HepG2 (cell line): ENCODE measurements around the gene MORC4. TPM values are rescaled to one million over a fixed set of nuclear protein-coding genes. Genes with fewer than 3 reads are reported as not detected.

Experiments used
- AKAP8 ChIP-seq: sonication (generic); formaldehyde crosslinking; IDR thresholded peaks from 2 replicates; pipeline ENCODE4 v1.5.1; 2020; ENCODE audit warnings: mild to moderate bottlenecking, missing genetic modification reagents
- ATF3 ChIP-seq: sonication (generic); formaldehyde crosslinking; IDR thresholded peaks from 2 replicates; pipeline ENCODE4 v1.4.0; 2020; ENCODE audit warnings: missing genetic modification reagents
- BRD4 ChIP-seq: sonication (generic); formaldehyde crosslinking; IDR thresholded peaks from 2 replicates; pipeline ENCODE4 v1.4.0; 2020; ENCODE audit warnings: missing genetic modification reagents
- FOXM1 ChIP-seq: sonication (generic); formaldehyde crosslinking; IDR thresholded peaks from 2 replicates; pipeline ENCODE4 v1.5.0; 2020; ENCODE audit warnings: missing genetic modification reagents
- HNRNPK ChIP-seq: fragments of 200-400 bp; formaldehyde crosslinking; IDR thresholded peaks from 2 replicates; pipeline ENCODE4 v1.6.1; 2018; ENCODE audit warnings: low read length, low read depth, moderate library complexity, mild to moderate bottlenecking; ENCODE audit not compliant: poor library complexity, severe bottlenecking
- KLF13 ChIP-seq: sonication (generic); formaldehyde crosslinking; IDR thresholded peaks from 2 replicates; pipeline ENCODE4 v1.4.0; 2020; ENCODE audit warnings: mild to moderate bottlenecking, missing genetic modification reagents
- MED8 ChIP-seq: sonication (generic); formaldehyde crosslinking; IDR thresholded peaks from 2 replicates; pipeline ENCODE4 v1.8.1; 2023; ENCODE audit warnings: mild to moderate bottlenecking, missing genetic modification reagents; ENCODE audit not compliant: insufficient replicate concordance
- NAIF1 ChIP-seq: sonication (generic); formaldehyde crosslinking; IDR thresholded peaks from 2 replicates; pipeline ENCODE4 v1.5.0; 2020; ENCODE audit warnings: mild to moderate bottlenecking, missing genetic modification reagents, borderline replicate concordance
- NPAS2 ChIP-seq: sonication (generic); formaldehyde crosslinking; IDR thresholded peaks from 2 replicates; pipeline ENCODE4 v1.8.0; 2022; ENCODE audit warnings: mild to moderate bottlenecking, missing genetic modification reagents, borderline replicate concordance
- NR2C2 ChIP-seq: sonication (generic); formaldehyde crosslinking; IDR thresholded peaks from 2 replicates; pipeline ENCODE4 v1.4.0; 2020; ENCODE audit warnings: missing genetic modification reagents, mild to moderate bottlenecking, moderate library complexity, borderline replicate concordance
- RNF2 ChIP-seq: fragments of 450-650 bp; conservative IDR thresholded peaks from 2 replicates; pipeline ENCODE4 v1.6.1; 2016; ENCODE audit warnings: low read depth
- TGIF2 ChIP-seq: IDR thresholded peaks from 2 replicates; pipeline ENCODE4 v1.6.1; 2016; ENCODE audit warnings: control low read depth, missing compliant biosample characterization
- ZBTB37 ChIP-seq: sonication (generic); formaldehyde crosslinking; IDR thresholded peaks from 2 replicates; pipeline ENCODE4 v1.4.0; 2020; ENCODE audit warnings: mild to moderate bottlenecking, missing genetic modification reagents
- ZKSCAN8 ChIP-seq: IDR thresholded peaks from 2 replicates; pipeline ENCODE4 v1.6.1; 2016; ENCODE audit warnings: borderline replicate concordance, missing genetic modification reagents, missing compliant biosample characterization
- ZMAT5 ChIP-seq: sonication (generic); formaldehyde crosslinking; IDR thresholded peaks from 2 replicates; pipeline ENCODE4 v1.5.0; 2020; ENCODE audit warnings: mild to moderate bottlenecking, low read depth, missing genetic modification reagents, borderline replicate concordance
- ZNF121 ChIP-seq: sonication (generic); formaldehyde crosslinking; IDR thresholded peaks from 2 replicates; pipeline ENCODE4 v1.5.0; 2020; ENCODE audit warnings: mild to moderate bottlenecking, missing genetic modification reagents
- ZNF17 ChIP-seq: sonication (generic); formaldehyde crosslinking; IDR thresholded peaks from 2 replicates; pipeline ENCODE4 v1.5.0; 2020; ENCODE audit warnings: mild to moderate bottlenecking, missing genetic modification reagents
- ZNF3 ChIP-seq: IDR thresholded peaks from 2 replicates; pipeline ENCODE4 v1.7.0; 2017; ENCODE audit warnings: inconsistent platforms
- ZNF451 ChIP-seq: sonication (generic); formaldehyde crosslinking; IDR thresholded peaks from 2 replicates; pipeline ENCODE4 v1.5.0; 2020; ENCODE audit warnings: mild to moderate bottlenecking, missing genetic modification reagents
- ZNF660 ChIP-seq: sonication (generic); formaldehyde crosslinking; IDR thresholded peaks from 2 replicates; pipeline ENCODE4 v1.5.1; 2020; ENCODE audit warnings: mild to moderate bottlenecking, low read depth, missing genetic modification reagents, borderline replicate concordance
- ZNF841 ChIP-seq: sonication (generic); formaldehyde crosslinking; IDR thresholded peaks from 2 replicates; pipeline ENCODE4 v1.8.1; 2023; ENCODE audit warnings: missing genetic modification reagents, borderline replicate concordance
- ZSCAN22 ChIP-seq: sonication (generic); formaldehyde crosslinking; IDR thresholded peaks from 2 replicates; pipeline ENCODE4 v1.4.0; 2020; ENCODE audit warnings: mild to moderate bottlenecking, missing genetic modification reagents
- ZZZ3 ChIP-seq: sonication (generic); formaldehyde crosslinking; IDR thresholded peaks from 2 replicates; pipeline ENCODE4 v1.4.0; 2020; ENCODE audit warnings: missing genetic modification reagents, mild to moderate bottlenecking, borderline replicate concordance
- polyA plus RNA-seq, 8 experiments: library from polyadenylated mRNA; depleted of rRNA in 3 of 8; stranded (reverse) in 7 of 8; unstranded in 1 of 8; fragments of >200 nt; fragmentation: Illumina TruSeq in 4 of 8; extraction: Trizol in 4 of 8; gene quantifications; 2 replicates each; pipeline versions ENCODE4 v1.2.1 to v1.2.3, GENCODE V29; 2011 to 2016; ENCODE audit warnings: low read depth in 4 of 8, missing spikeins in 1 of 8, mixed read lengths in 1 of 8; ENCODE audit not compliant: insufficient read depth in 1 of 8
- total RNA-seq, 5 experiments: library from RNA; depleted of rRNA; stranded (reverse); fragments of >200 nt; fragmentation: Illumina TruSeq; extraction: Trizol; gene quantifications; 2 replicates each; pipeline ENCODE4 v1.2.3, GENCODE V29; 2016; ENCODE audit warnings: low read depth in 1 of 5
- TF ChIP-seq, protein P1 (sequence below): sonication (generic); formaldehyde crosslinking; IDR thresholded peaks from 2 replicates; pipeline ENCODE4 v1.8.0; 2022; ENCODE audit warnings: mild to moderate bottlenecking, missing genetic modification reagents, moderate library complexity
- TF ChIP-seq, protein P2 (sequence below): sonication (generic); formaldehyde crosslinking; IDR thresholded peaks from 2 replicates; pipeline ENCODE4 v1.4.0; 2020; ENCODE audit warnings: missing genetic modification reagents
- TF ChIP-seq, protein P3 (sequence below): sonication (generic); formaldehyde crosslinking; IDR thresholded peaks from 2 replicates; pipeline ENCODE4 v1.8.1; 2023; ENCODE audit warnings: missing genetic modification reagents, mild to moderate bottlenecking, borderline replicate concordance

MORC4 gene
- total and polyA plus RNA-seq, 2 of the 13 experiments (the other 11 are each of a cell fraction or from before 2014, with no cell fraction given): 7.3 to 17.6 TPM

- TF ChIP-seq RNF2 (no peak), FOXM1 (no peak), ATF3 (CRISPR knock-in tag) (peak; percentile 66; the same call in 1 of the 2 replicates), ZMAT5 (no peak), ZNF451 (CRISPR knock-in tag) (no peak), ZNF841 (no peak), NR2C2 (no peak), ZNF3 (CRISPR knock-in tag) (no peak), MED8 (CRISPR knock-in tag) (no peak), ZNF17 (CRISPR knock-in tag) (no peak), ZNF660 (CRISPR knock-in tag) (no peak), NPAS2 (no peak), ZSCAN22 (no peak), NAIF1 (CRISPR knock-in tag) (no peak), HNRNPK (no peak), KLF13 (CRISPR knock-in tag) (no peak), BRD4 (CRISPR knock-in tag) (no peak), ZZZ3 (CRISPR knock-in tag) (no peak), AKAP8 (no peak), ZKSCAN8 (CRISPR knock-in tag) (peak; percentile 49; the same call in 1 of the 2 replicates), TGIF2 (no peak), ZNF121 (CRISPR knock-in tag) (no peak), ZBTB37 (CRISPR knock-in tag) (no peak)
- TF ChIP-seq, protein P1, sequence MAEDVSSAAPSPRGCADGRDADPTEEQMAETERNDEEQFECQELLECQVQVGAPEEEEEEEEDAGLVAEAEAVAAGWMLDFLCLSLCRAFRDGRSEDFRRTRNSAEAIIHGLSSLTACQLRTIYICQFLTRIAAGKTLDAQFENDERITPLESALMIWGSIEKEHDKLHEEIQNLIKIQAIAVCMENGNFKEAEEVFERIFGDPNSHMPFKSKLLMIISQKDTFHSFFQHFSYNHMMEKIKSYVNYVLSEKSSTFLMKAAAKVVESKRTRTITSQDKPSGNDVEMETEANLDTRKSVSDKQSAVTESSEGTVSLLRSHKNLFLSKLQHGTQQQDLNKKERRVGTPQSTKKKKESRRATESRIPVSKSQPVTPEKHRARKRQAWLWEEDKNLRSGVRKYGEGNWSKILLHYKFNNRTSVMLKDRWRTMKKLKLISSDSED (CRISPR knock-in tag): no peak
- TF ChIP-seq, protein P2, sequence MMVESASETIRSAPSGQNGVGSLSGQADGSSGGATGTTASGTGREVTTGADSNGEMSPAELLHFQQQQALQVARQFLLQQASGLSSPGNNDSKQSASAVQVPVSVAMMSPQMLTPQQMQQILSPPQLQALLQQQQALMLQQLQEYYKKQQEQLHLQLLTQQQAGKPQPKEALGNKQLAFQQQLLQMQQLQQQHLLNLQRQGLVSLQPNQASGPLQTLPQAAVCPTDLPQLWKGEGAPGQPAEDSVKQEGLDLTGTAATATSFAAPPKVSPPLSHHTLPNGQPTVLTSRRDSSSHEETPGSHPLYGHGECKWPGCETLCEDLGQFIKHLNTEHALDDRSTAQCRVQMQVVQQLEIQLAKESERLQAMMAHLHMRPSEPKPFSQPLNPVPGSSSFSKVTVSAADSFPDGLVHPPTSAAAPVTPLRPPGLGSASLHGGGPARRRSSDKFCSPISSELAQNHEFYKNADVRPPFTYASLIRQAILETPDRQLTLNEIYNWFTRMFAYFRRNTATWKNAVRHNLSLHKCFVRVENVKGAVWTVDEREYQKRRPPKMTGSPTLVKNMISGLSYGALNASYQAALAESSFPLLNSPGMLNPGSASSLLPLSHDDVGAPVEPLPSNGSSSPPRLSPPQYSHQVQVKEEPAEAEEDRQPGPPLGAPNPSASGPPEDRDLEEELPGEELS (CRISPR knock-in tag): peak; percentile 64
- TF ChIP-seq, protein P3, sequence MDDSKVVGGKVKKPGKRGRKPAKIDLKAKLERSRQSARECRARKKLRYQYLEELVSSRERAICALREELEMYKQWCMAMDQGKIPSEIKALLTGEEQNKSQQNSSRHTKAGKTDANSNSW: no peak
Measured at GRCh38 chrX:106955004-106955772, 44.8 kb downstream of the MORC4 start (continued).
